ENCODE measurements around the gene NSG1.

DNA sequence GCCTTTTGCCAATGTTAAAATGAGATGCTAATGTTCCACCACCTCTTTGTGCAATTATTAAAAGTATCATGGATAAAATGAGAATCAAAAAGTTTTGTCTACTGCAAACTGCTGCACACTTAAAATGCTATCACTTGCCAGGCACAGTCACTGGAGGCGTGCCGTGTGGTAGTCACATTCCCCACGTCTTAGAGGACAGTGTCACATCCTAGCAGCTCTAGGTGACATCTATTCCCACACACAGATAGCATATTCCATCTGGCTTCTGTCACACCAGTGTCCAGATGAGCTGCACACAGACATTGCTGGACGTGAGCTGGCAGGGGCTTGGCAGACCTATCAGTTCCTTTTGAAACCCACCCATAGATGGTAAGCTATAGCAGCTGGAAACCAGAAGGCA is 47.0 kb downstream of the NSG1 start:
- TF ChIP-seq CTCF (conservative IDR thresholded peaks at IDR 0.05) (no peak), EZH2 (IDR thresholded peaks at IDR 0.05; ENCODE audit: low read depth) (no peak)
